HG03175 (cell line): ENCODE results near the gene REG3G.

Experiments
- ATAC-seq: cut with Tn5 transposase; IDR thresholded peaks from one replicate; pipeline ENCODE4 v1.9.1; 2021; ENCODE audit warnings: mild to moderate bottlenecking, moderate library complexity; ENCODE audit not compliant: unreplicated experiment

The REG3G gene

DNA sequence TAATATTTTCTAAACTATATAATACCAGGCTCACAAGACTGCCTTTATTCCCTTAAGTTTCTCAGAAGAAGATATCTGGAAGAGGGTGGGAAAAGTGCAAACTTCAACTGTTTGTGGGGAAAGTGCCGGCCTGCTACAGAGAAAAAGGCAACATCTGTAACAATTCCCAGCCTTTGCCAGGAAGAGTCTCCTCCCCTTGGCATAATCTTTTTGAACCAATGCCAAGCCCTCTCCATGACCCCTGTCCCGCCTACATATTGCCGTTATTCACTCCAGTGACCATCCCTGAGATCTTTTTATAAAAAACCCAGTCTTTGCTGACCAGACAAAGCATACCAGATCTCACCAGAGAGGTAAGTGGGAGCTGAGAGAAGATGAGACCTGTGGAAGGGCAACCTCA is at the start of gene REG3G:
Gene REG3G (plus strand): TSS at position 282 of the 400 bp plus-strand sequence. CDS start 392 bp downstream, outside the sequence.
- ATAC-seq: no peak

DNA sequence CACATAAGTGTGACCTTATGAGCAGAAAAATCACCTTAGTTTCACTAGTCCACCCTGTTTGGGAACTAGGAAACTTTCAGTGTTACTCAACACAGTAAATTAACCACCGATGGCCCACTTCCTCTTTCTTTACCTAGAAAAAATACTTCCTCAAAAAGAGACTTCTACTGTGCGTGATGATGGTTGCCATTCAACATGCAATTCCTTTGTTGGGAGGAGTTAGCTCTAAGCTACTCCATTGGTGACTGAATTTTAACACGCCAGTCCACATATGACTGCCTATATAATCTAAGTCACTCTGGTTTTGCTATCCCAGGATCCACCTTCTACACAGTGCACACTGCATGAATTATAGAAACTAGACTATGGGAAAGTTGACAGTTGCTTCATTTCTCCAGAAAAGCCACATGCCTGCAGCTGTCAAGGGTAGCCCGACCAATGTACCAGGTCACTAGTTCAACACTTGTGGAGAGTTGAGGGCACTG is 47.8 kb upstream of the REG3G start:
- peak; percentile 97 for ATAC-seq

DNA sequence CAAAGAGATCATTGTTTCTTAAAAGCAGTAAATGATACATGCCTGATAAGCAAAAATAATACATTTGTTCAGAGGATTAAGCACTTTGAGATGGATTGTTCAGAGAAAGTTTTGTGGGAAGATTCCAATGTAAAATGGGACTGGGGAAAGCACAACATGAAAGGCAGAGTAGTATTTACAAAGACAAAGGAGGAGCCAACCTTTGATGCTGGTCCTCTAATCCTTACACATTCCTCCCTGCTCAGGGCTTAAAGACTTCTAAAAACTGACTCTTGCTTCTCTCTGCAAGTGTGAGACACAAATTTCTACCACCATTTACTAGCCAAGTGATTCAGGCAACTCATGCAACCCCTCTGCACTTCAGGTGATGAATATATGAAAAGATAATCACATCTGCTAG is 47.2 kb upstream of the REG3G start:
- ATAC-seq: no peak

DNA sequence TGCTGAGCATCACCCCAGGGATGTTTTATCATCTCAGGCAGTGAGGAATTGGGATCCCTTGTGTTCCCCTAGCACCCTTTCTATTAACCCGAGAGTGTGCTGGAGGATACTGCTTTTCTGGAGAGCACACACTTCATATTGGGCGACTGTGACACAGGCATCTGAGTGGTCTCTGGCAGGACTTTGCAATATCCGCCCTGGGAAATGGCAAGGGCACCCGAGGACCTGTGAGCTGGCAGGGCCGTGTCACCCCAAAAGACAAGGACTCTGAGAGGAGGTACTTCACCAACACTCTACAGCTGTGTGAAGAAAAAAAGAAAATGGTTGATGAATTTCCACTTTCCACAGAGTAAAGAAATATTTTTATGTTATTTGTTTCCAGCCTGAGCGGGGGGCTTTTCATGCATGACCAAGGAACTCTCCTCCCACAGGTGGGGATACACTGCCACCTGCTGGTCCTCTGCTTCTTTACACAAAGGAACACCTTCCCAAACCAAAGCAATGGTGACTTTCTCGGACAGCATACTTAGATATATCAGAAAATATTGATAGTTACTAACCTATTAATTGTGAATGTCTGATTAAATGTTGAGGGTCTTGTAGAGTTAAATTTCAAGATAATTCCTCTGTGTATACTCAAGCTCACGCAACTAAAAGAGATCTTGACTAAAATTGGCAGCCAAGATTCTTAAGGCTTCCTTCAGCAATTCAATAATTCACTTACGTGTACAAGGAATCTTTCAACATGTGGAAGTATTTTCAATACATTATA is 45.9 kb upstream of the REG3G start:
- no peak for ATAC-seq

DNA sequence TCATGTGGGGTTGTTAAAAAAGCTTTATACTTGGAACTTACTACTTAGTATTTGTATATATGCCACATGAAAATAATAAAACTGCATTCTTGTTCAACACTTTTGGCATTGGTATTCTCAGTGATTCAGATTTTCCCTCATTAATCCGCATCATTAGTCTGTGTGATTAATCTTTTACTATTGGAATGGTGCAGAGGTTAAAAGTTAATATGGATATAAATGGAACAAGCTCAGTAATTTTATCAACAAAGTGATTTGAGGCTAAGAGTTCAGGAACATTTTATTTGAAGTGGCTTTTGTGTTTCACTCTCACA is 45.4 kb upstream of the REG3G start:
- no peak for ATAC-seq

DNA sequence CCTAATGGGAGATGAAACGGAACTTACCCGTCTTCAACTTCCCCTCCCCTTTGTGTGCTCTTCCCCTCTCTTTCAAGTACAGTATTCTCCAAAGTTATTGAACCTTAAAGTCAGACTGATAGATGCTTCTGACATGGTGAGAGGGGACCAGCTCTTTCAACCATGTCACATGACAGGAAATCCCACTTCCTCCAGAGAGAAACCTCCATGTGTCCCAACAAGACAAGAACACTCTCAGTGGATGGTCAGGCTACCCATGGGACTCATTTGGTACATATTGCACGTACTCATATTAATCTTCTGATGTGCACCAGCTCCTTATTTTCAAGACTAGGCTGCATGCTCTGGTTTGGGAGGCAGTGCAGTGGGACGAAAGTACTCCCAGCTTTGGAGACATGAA is 44.6 kb upstream of the REG3G start:
- no peak for ATAC-seq

DNA sequence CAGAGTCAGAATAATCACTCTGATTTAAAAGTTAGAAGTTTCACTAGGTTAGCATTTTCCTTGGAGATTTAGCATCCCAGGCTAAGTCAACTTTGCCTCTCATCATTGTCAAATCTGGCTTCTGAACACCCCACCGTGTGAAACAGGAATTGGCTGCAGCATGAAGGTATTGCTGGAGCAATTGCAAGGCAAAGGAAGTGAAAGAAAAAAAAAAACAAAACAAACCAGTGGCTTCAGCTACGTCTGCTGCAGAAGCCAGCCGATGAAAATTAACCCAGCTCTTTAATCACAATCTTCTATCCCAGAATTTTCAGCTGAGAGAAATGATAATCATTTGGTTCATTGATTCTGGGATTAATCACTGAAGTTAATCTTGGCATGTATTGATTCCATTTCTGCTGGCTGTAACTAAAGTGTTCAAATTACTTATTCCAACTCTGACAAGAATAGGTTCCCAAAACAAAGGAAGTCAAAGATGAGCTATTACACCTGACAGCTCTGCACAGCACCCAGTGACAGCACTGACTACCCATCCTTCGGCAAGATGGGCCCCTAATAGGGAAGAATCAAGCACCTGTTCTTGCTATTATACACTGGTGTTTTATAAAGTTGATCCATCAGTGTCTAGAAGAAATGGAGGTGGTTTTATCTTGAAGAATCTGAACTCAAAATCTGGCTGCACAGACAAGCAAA is 42.7 kb upstream of the REG3G start:
- no peak for ATAC-seq

DNA sequence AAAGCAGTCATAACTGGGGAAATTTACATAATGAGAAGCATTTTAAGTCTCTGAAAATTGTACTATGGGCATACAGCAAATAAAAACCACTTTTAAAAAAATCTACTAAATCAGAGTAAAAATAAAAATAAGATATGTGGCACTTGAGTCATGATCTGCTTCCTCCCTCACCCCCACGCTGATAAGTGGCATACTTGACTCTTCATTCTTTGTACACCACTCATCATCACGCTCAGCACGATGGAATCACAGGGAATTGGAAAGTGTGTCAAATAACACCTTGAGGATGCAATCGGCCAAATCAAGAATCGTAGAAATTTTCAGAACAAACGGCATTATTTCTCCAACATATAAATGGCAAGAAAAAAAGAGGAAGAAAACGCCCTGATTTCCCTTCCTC is 41.1 kb upstream of the REG3G start:
- no peak for ATAC-seq

DNA sequence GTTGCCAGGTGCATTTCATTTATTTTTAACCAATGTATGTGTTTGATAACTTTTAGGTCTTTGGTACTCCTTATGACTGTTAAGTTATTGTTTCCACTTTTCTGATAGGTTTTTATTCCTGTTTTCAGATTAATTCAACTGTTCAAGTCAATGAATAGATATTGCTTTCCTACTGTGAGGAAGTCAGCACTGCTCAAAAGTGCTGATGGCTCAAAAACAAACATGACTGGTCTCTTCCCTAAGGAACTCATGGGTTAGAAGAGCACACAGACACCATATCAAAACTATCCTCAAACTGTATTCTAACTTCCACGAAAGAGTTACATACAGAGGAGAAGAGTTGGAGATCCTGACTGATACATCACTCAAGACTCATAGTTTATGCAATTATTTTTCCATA is 39.9 kb upstream of the REG3G start:
- ATAC-seq: no peak

DNA sequence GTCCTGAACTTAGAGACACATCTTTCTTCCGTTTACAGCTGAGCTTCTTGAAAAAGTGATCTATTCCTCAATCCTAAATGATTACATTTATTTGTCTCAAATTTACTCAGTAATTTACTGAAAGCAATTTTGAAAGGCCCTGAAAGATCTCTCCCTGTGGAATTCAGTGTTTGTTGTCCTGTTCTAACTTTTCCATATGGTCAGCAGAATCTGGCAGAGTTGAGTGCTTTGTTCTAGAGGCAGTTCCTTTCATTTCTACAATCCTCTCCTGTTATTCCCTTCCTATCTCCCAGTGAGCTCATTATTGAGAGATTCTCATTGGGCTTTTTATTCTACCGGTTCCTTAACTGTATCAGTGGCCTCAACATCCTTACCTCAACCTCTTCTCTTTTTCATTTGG is 36.5 kb upstream of the REG3G start:
- no peak for ATAC-seq

DNA sequence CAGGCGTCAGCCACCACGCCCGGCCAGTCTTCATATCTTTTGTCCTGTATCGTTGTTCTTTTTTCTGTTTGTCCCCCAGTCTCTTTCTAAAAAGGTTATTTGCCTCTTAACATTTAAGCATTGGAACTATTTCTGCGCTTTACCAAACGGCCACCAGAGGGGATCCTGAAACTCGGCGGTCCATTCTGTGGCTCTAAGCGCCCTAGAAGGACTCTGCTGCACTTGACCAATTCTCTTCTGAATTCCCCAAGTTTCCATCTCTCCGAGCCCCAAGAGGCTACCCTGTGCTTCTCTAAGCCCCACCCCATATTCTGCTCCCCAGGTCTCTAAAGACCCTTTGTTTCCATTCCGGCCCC is 33.1 kb upstream of the REG3G start:
- no peak for ATAC-seq

DNA sequence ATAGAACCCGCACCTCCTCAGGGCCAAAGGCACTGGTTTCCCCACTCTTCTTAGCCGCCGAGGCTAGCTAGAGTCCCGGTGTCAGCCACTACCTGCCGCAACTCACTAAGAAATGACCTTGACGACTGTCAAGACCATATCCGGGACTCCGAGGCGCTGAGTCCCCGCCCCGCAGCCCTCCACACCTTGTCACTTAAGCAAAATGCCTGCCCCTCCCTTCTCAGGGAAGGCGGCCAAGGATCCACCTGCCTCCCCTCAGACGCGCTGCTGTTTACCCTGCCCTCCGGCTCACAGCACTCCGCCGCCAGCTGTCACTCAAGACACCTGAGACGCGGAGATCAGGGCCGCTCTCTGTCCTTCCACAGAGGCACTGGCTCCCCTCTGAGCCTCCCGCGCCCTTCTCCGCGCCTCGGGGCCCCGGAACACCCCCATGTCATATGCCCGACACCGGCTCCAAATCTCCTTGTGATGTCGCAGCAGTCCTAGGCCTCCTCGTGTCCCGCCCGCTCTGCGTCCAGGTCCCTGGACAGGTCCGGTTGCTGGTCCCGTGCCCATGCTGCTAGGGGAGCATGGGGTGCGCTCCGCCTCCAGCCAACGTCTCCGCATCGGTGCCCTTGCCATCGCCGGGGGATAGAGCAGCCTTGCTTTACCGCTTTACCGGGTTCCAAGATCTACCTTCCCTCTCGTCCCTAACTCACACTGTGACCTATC is 32.5 kb upstream of the REG3G start:
- no peak for ATAC-seq

DNA sequence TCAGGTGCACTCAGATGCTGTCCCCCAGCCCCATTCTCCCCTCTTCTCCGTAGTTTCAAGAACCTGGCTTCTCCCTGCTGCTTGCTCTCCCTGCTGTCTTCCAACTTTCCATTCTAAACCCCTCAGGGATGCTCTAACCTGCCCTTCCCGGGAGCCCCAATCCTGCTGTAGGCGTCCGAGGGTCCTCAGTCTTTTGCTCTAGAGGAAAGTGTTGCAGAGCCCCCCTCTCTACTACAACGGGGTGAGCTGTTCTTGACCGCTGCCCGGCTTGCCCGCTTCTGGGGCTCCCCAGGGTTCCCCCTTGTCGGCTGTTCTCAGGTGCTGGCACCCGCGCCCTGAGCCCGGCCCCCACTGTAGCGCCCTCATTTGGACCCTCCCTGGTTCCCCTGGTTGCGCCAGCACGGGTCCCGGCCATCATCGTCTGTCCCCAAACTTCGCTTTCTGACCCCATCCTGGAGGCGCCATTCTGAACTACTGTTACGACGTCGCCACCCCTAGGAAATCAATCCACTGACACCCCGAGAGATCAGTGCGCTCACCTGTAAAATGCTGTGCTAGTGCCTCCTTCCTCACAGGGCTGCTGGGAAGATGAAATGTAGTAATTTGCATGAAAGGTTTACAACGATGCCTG is 31.9 kb upstream of the REG3G start:
- ATAC-seq: no peak

DNA sequence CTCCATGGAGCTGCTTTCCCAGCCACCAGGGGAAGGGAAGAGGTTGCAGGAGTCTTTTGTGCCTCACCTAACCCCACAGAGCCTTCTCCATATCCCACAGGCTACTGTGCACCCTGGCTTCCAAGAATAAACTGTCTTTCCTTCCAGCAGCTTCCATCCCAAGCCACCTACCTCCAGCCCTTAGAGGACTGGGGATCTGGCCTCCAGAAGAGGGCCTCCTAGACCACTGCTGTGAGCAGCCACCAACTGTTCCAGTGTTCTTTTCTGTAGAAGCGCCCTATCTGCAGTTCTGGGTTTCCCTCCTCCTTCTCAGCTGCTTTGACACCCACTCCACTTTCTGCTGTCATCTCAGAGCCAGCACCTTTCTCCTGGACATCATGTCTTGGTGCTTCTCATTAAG is 30.7 kb upstream of the REG3G start:
- no peak for ATAC-seq

DNA sequence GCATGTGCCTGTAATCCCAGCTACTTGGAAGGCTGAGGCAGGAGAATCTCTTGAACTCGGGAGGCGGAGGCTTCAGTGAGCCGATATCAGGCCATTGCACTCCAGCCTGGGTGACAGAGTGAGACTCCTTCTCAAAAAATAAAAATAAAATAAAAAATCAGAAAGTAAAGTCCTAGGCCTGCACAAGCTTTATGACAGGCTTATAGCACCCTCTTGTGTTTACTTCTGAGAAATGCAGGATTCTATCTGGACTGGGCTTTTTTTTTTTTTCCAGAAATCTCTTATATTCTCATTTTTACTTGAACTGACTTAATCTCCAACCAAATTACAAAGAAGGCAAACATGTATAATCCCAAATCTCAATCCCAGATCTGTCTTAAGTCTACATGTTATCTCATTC is 26.1 kb upstream of the REG3G start:
- ATAC-seq: no peak

DNA sequence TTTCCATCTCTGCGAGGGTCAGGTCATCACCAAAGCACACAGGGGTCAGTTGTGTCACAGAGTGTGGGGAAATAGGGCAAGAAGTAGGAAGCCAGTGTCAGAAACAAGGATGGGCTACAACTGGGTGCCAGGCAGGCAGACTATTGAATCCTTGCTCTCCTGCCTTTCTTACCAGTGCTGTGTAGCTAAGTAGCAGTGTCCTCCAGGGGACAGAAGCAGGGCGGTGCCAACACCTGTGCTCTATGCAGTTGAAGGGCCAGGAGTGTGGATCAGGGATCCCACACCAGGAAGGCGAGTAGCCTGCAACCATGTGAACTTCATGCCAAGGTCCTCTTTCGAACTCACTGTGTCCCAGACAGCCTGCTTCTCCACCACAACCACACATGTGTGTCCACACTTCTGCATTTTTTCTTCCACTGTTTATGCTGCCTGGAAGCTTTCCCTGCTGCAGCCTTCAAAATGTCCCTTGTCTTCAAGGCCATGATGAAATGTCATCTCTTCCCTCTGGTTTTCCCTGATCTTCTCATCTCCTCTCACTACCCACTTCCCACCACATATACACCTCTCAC is 25.4 kb upstream of the REG3G start:
- no peak for ATAC-seq

DNA sequence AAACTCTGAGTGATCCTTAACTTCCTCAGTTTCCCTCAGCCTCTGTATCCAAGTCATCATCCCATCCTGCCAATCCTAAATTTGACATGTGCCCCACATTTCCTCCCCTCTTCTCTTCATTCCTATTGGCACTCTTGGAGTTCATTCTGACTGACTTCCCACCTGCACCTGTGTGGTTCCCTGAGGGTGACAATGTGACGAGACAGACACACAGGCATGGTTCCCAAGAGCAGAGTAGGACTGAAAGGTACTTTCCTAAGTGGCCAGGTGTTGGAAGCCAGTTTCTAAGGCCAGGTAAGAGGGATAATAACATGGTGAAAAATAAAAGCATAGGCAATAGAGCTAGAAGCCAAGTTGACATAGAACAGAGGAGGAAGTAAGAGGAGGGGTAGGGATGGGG is 24.2 kb upstream of the REG3G start:
- no peak for ATAC-seq

DNA sequence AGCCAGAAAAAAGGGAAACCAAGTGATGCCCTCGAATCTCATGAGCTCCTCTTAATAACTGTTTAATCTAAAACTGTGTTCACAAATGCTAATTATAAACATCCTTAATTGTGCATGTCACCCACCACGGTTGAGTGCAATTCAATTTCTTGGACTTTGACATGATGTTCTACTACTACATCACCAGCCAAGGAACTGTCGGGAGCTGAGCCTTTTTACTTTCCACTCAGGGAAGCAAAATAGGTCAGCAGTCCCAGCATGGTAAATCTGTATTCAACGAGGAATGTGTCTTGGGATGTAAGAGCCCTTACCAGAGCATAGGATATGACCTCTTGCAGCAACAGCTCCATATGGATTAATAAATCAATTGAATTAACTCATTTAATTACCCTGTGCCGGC is 20.8 kb upstream of the REG3G start:
- ATAC-seq: no peak

DNA sequence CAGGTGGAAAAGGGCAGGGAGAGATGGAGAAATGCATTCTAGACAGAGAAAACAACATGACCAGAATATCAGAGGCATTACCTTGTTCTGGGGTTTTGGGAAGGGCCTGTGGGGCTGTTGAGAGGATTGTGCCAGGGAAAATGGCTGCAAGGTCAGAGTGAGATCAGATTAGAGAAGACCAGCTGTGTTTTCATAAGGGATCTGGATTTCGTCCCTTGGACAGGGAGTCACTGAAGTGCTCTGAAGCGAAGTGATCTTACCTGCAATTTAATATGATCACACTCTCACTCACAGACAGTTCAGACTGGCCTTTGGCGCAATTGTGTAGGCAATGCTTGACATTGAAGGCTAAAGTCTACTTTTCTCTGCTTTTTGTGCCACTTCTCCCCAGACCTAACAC is 20.3 kb upstream of the REG3G start:
- no peak for ATAC-seq

DNA sequence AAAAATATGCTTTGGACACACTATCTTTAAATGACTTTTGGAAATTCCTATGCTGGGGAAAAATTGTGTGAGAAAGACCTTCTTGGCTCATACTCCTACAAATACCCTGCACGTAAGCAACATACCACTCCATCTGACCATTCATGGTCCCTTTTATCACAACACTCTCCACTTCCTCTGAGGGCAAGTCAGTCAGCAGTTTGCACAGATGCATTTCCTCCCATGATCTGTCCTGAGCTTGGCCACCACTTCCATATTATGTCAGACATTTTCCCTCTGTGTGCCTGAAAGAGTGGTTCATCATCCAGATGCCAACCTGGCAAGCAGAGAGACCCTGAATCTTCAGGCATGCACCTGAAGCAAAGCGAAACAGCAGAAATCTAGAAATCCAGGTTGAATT is 16.1 kb upstream of the REG3G start:
- no peak for ATAC-seq

DNA sequence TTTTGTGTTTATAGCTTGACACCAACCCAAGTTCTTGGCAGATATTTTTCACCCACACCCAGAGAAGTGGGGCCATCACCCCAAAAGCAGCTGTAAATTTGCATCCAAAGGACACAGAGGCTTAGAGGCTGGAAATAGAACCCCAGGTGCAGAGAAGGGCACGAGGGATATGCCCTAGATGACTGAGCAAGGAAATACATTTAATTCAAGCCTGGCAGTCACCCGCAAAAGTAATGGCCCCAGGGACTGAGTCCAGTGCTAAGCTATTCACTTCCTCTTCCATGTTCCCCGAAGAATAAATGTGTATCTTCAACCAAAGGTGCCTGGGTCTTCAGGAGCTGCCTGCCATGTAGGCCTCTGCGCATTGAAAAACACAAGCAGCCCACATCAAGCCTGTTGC is 14.0 kb upstream of the REG3G start:
- ATAC-seq: no peak
